Keratinocyte (primary cell): ENCODE measurements around the gene SMAP1. TPM values are rescaled to one million over a fixed set of nuclear protein-coding genes. Genes with fewer than 3 reads are reported as not detected.

Experiments used
- DNase-seq: peaks from one replicate; pipeline ENCODE4 v3.0.0-alpha.2; 2011; ENCODE audit warnings: low read depth, missing footprints, low spot score
- FAIRE-seq: peaks from 2 replicates; lab custom pipeline; 2011; peaks lifted over from hg19 to GRCh38; lab: Jason Lieb, UNC
- H2AFZ ChIP-seq: 2 replicates; pipeline ENCODE4 v1.6.0; 2012; ENCODE audit warnings: low read length, control low read depth, inconsistent platforms; ENCODE audit not compliant: control insufficient read depth
- H3K27ac ChIP-seq: 2 replicates; pipeline ENCODE4 v1.5.1; 2011; ENCODE audit warnings: low read length; ENCODE audit not compliant: control insufficient read depth, insufficient read depth
- H3K27me3 ChIP-seq: 3 replicates; pipeline ENCODE4 v1.6.0; 2011; ENCODE audit warnings: low read length; ENCODE audit not compliant: control insufficient read depth, insufficient read depth; ENCODE audit errors: extremely low read depth
- H3K36me3 ChIP-seq, 2 experiments: 2 replicates in 1 of 2; 3 replicates in 1 of 2; pipeline ENCODE4 v1.5.1; 2011; ENCODE audit warnings: low read length in 2 of 2, mild to moderate bottlenecking in 1 of 2; ENCODE audit not compliant: control insufficient read depth in 2 of 2, insufficient read depth in 2 of 2; ENCODE audit errors: extremely low read depth in 1 of 2
- H3K4me1 ChIP-seq: 3 replicates; pipeline ENCODE4 v1.5.1; 2011; ENCODE audit warnings: low read length; ENCODE audit not compliant: control insufficient read depth, insufficient read depth; ENCODE audit errors: extremely low read depth
- H3K4me2 ChIP-seq: 3 replicates; pipeline ENCODE4 v1.6.0; 2011; ENCODE audit warnings: low read depth, low read length; ENCODE audit not compliant: control insufficient read depth, insufficient read depth; ENCODE audit errors: extremely low read depth
- H3K4me3 ChIP-seq, 3 experiments: fragments of 200-600 bp in 1 of 3; sonication (generic) in 1 of 3; 2 replicates in 2 of 3; 3 replicates in 1 of 3; pipeline ENCODE4 v1.5.1; 2011 to 2016; ENCODE audit warnings: low read length in 3 of 3, mild to moderate bottlenecking in 3 of 3, control low read depth in 2 of 3, inconsistent platforms in 1 of 3, low read depth in 1 of 3, mixed read lengths in 1 of 3, mixed run types in 1 of 3, moderate library complexity in 1 of 3; ENCODE audit not compliant: control insufficient read depth in 2 of 3, insufficient read depth in 2 of 3; ENCODE audit errors: extremely low read depth in 1 of 3
- H3K79me2 ChIP-seq: 2 replicates; pipeline ENCODE4 v1.6.0; 2012; ENCODE audit warnings: low read length; ENCODE audit not compliant: control insufficient read depth, insufficient read depth
- H3K9ac ChIP-seq: 3 replicates; pipeline ENCODE4 v1.6.0; 2011; ENCODE audit warnings: low read length; ENCODE audit not compliant: control insufficient read depth, insufficient read depth; ENCODE audit errors: extremely low read depth
- H3K9me1 ChIP-seq: 3 replicates; pipeline ENCODE4 v1.6.0; 2011; ENCODE audit warnings: low read length; ENCODE audit not compliant: control insufficient read depth, insufficient read depth; ENCODE audit errors: extremely low read depth
- H3K9me3 ChIP-seq: 2 replicates; pipeline ENCODE4 v1.5.1; 2012; ENCODE audit warnings: low read depth, low read length; ENCODE audit not compliant: control insufficient read depth
- H4K20me1 ChIP-seq: 3 replicates; pipeline ENCODE4 v1.6.0; 2011; ENCODE audit warnings: low read length; ENCODE audit not compliant: control insufficient read depth, insufficient read depth; ENCODE audit errors: extremely low read depth
- EZH2 ChIP-seq: IDR thresholded peaks from one replicate; pipeline ENCODE4 v1.6.1; 2012; ENCODE audit warnings: inconsistent platforms, mild to moderate bottlenecking, low read length, moderate library complexity
- dilution Hi-C: fragments of 300-500 bp; cut with MboI; formaldehyde crosslinking; loops from one replicate; pipeline ENCODE4 v1.7.0; 2020; ENCODE audit warnings: low sequenced_read_pairs; ENCODE audit not compliant: extremely low pct_ligation_motif_present
- polyA minus RNA-seq, 3 experiments: library from RNA; depleted of rRNA, polyadenylated mRNA; stranded (reverse); fragments of >200 nt; gene quantifications; 1 replicate in 1 of 3; 2 replicates in 1 of 3; 3 replicates in 1 of 3; pipeline ENCODE4 v1.2.3, GENCODE V29; 2011
- polyA plus RNA-seq, 5 experiments: library from polyadenylated mRNA; depleted of rRNA in 3 of 5; stranded (reverse) in 3 of 5; stranded (forward) in 1 of 5; unstranded in 1 of 5; fragments of >200 nt; gene quantifications; 1 replicate in 1 of 5; 2 replicates in 3 of 5; 3 replicates in 1 of 5; pipeline versions ENCODE4 v1.2.1 to v1.2.3, GENCODE V29; 2011 to 2012; ENCODE audit warnings: missing spikeins in 2 of 5, low read depth in 1 of 5, low replicate concordance in 1 of 5
- TF ChIP-seq, protein P1 (sequence below), 3 experiments: IDR thresholded peaks in 1 of 3; conservative IDR thresholded peaks in 1 of 3; optimal IDR thresholded peaks in 1 of 3; 2 replicates in 2 of 3; 3 replicates in 1 of 3; pipeline versions ENCODE3 to v1.5.1; 2011; ENCODE audit warnings: low read length in 3 of 3, mild to moderate bottlenecking in 3 of 3, moderate library complexity in 2 of 3, control low read depth in 1 of 3, inconsistent platforms in 1 of 3; ENCODE audit not compliant: insufficient read depth in 2 of 3; ENCODE audit errors: extremely low read depth in 1 of 3

Gene SMAP1
- polyA plus RNA-seq (12.2 to 16.5 TPM (median 16.2 TPM) in 3 replicates), polyA minus RNA-seq (13.1 to 17.0 TPM (median 13.1 TPM) in 3 replicates)
- polyA plus RNA-seq (2011; ENCODE audit: low read depth): 38.6 TPM
- 16.6 and 26.8 TPM in 2 replicates for polyA plus RNA-seq (2011; cell fraction: cytosol; rRNA removed)
- 13.1 and 15.0 TPM in 2 replicates for polyA plus RNA-seq (2011; cell fraction: nucleus; rRNA removed)
- polyA plus RNA-seq (2012; ENCODE audit: low replicate concordance): 14.8 and 21.3 TPM in 2 replicates
- 13.0 TPM for polyA minus RNA-seq (2011; cell fraction: cytosol; rRNA and poly(A)+ RNA removed)
- 7.8 and 13.2 TPM in 2 replicates for polyA minus RNA-seq (2011; cell fraction: nucleus; rRNA and poly(A)+ RNA removed)

DNA sequence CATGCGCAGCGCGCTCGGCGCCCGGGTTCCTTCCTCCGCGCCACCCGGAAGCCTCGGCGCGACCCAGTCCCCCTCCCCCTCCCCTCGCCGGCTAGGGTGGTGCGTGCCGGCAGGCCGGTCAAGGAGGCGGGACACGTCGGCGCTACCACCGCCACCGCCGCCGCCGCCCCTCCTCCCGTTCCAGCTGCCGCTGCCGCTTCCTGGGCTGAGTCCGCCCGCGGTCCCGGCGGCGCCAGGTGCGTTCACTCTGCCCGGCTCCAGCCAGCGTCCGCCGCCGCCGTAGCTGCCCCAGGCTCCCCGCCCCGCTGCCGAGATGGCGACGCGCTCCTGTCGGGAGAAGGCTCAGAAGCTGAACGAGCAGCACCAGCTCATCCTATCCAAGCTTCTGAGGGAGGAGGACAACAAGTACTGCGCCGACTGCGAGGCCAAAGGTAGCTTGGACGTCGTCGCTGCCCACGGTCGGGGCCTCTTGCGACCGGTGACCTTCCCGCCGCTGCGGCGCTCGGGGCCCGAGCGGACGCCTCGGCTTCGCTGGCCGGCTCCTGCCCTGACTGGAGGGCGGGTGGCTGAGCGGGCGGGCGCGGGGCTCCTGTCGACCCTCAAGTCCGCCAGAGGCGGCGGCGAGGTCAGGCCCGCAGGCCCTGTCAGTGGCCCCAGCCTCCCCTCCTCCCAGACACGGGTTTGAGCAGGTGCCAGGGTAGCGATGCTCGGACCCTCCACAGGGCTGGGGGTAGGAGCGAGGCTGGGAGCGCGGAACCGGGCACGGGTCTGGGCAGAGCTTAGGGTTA lies at the start of gene SMAP1:
SMAP1 (plus strand) TSS at position 173 of the 788 bp plus-strand sequence; CDS start at position 314, 141 bp downstream.
- peaks cover 9% of the 10 kb centered on the region for H3K79me2 ChIP-seq

GRCh38 chr6:70620746-70621145 lies 46.9 kb upstream of the SMAP1 start:
- Histone ChIP-seq H3K9ac (no peak overlapping the region), H3K36me3 (no peaks in the 10 kb centered on the region), H3K4me3 (no peak overlapping the region), H3K9me1 (no peaks in the 10 kb centered on the region), H2AFZ (no peak overlapping the region), H3K79me2 (no peaks in the 10 kb centered on the region), H3K4me1 (no peaks in the 10 kb centered on the region), H3K27me3 (no peaks in the 10 kb centered on the region), H4K20me1 (no peaks in the 10 kb centered on the region), H3K4me2 (no peak overlapping the region), H3K27ac (no peak overlapping the region), H3K9me3 (no peaks in the 10 kb centered on the region)
- no peak for FAIRE-seq
- dilution Hi-C loops: no loop called here
- no peak for DNase-seq
- TF ChIP-seq, protein P1, sequence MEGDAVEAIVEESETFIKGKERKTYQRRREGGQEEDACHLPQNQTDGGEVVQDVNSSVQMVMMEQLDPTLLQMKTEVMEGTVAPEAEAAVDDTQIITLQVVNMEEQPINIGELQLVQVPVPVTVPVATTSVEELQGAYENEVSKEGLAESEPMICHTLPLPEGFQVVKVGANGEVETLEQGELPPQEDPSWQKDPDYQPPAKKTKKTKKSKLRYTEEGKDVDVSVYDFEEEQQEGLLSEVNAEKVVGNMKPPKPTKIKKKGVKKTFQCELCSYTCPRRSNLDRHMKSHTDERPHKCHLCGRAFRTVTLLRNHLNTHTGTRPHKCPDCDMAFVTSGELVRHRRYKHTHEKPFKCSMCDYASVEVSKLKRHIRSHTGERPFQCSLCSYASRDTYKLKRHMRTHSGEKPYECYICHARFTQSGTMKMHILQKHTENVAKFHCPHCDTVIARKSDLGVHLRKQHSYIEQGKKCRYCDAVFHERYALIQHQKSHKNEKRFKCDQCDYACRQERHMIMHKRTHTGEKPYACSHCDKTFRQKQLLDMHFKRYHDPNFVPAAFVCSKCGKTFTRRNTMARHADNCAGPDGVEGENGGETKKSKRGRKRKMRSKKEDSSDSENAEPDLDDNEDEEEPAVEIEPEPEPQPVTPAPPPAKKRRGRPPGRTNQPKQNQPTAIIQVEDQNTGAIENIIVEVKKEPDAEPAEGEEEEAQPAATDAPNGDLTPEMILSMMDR (optimal IDR thresholded peaks at IDR 0.05 in 1 of 3, IDR thresholded peaks at IDR 0.05 in 1 of 3, conservative IDR thresholded peaks at IDR 0.05 in 1 of 3; ENCODE audit: extremely low read depth in 1 of 3, insufficient read depth in 2 of 3, low read length in 3 of 3): no peak
- TF ChIP-seq EZH2: no peak

More for the DNA sequence above, at the start of gene SMAP1:
- H3K4me2 ChIP-seq: peak within 1 kb of the TSS; percentile 98
- H3K4me3 ChIP-seq: peak within 1 kb of the TSS; percentile 68 to 96 (median 75)
- no peaks in the 10 kb centered on the region for H3K9me1 ChIP-seq
- H3K9me3 ChIP-seq: no peaks in the 10 kb centered on the region
- H3K36me3 ChIP-seq: no peaks in the 10 kb centered on the region
- peak within 1 kb of the TSS; percentile 83 for H3K9ac ChIP-seq
- TF ChIP-seq, protein P1 (optimal IDR thresholded peaks at IDR 0.05 in 1 of 3, IDR thresholded peaks at IDR 0.05 in 1 of 3, conservative IDR thresholded peaks at IDR 0.05 in 1 of 3; ENCODE audit: extremely low read depth in 1 of 3, insufficient read depth in 2 of 3, low read length in 3 of 3): no peak
- no peak for TF ChIP-seq EZH2
- peak within 1 kb of the TSS; percentile 66 for H3K27ac ChIP-seq
- peaks cover 15% of the 10 kb centered on the region for H3K4me1 ChIP-seq
- peak; percentile 40 for DNase-seq
- H4K20me1 ChIP-seq: no peaks in the 10 kb centered on the region
- H3K27me3 ChIP-seq: no peaks in the 10 kb centered on the region
- dilution Hi-C loops: no loop called here
- no peak for FAIRE-seq
- peak within 1 kb of the TSS; percentile 99 for H2AFZ ChIP-seq
